IPS-18c (cell line): Measurements from ENCODE around the gene DNAJC5.
"Not testable (repeated sequence)": the region's sequence is repeated elsewhere in the genome, so short reads cannot be mapped to it uniquely, and the experiment has no call there.

Source experiments
- H3K4me3 ChIP-seq: 2 replicates; pipeline ENCODE4 v1.7.0; 2013; ENCODE audit warnings: low read depth, mild to moderate bottlenecking, low read length, moderate library complexity; ENCODE audit not compliant: insufficient read depth
- H3K9me3 ChIP-seq: one replicate; pipeline ENCODE4 v1.6.1; 2013; ENCODE audit warnings: mild to moderate bottlenecking, low read length, moderate library complexity; ENCODE audit not compliant: control insufficient read depth, insufficient read depth

The DNAJC5 gene

DNA sequence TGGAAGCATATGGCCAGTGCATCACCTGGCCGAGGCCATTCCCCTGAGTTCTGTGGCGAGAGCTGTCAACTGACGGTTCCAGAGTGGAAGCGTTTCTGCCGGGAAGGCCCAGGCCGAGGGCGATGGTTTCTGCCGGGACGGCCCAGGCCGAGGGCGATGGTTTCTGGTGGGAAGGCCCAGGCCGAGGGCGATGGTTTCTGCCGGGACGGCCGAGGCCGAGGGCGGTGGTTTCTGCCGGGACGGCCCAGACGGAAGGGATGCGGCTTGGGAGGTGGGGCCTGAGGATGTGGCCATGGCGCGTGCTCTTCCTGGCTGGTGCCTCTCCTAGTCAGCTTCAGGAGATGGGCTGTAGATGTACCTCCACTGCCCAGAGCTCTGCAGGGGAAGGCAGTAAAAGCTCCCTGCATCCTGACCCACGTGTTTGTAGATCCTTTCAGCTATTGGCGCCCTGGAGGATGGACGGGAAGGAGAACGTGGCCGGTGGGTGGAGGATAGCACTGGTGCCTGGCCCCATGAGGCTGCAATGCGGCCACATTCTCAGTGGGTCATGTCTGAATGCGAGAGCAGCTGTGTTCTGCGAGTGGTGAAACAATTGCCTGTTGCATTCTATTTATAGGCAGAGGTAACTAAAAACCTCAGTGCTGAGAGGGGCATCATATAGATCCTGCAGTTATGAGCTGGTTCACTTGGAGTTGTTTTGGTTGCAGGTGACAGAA lies 17.0 kb upstream of the DNAJC5 start:
- no peak overlapping the region for H3K4me3 ChIP-seq
- H3K9me3 ChIP-seq: no peaks in the 10 kb centered on the region

- no peak overlapping the region for H3K4me3 ChIP-seq
- no peaks in the 10 kb centered on the region for H3K9me3 ChIP-seq
Measured at GRCh38 chr20:63878899-63879663, 15.8 kb upstream of the DNAJC5 start.

DNA sequence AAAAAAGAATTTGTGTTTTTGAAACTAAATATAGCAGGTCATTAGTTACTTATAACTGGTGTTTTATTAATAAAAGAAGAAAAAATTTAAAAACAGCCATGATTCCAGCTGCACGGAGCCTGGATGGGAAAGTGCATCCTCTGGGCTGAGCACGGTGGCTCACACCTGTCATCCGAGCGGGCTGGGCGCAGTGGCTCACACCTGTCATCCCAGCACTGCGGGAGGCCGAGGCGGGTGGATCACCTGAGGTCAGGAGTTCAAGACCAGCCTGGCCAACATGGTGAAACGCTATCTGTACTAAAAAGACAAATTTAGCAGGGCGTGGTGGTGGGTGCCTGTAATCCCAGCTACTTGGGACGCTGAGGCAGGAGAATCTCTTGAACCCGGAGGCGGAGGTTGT lies 14.0 kb upstream of the DNAJC5 start:
- not testable (repeated sequence) for H3K9me3 ChIP-seq, H3K4me3 ChIP-seq

- H3K4me3 ChIP-seq: no peak overlapping the region
- no peaks in the 10 kb centered on the region for H3K9me3 ChIP-seq
Measured at GRCh38 chr20:63881451-63882226, 13.3 kb upstream of the DNAJC5 start.

DNA sequence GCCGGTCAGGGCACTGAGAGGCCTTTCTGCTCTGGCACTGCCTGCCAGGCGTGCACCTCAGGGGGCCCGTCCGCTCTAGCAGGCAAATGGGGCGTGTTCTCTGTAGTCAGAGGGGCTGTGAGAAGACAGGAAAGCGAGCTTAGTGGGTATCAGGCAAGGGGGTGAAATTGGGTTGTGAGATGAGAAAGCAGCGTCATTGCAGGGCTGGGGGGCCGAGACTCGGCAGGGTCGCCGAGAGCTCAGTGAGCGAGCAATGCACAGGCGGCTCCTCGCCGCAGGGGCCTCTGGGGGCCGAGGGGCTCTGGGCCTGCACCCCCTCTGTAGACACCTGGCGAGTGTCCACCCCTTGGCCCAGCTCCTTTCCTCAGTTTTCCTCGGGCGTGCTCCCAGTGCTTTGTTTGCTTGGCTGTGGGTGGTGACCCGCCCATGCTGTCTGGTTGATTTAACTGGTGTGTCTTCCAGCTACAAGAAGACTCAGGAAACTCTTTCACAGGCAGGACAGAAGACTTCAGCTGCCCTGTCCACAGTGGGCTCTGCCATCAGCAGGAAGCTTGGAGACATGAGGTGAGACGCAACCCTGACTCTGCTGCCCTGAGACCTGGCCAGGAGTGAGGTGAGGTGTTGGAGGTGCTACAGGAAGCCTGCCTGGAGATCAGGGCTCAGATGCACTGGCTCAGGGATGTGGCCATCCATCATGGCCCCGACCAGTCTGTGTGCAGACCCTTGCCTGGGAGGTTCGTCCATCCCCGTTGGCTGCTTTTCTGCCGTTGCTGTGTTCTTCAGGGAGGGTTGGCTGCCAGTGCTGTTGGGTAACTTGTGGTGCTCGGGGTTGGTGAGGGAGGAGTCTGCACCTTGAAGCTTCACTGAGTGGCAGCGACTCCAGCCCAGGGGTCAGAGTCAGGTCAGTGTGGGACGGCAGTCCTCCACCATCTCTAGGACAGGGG lies 12.4 kb upstream of the DNAJC5 start:
- H3K9me3 ChIP-seq: no peaks in the 10 kb centered on the region
- H3K4me3 ChIP-seq: no peak overlapping the region

GRCh38 chr20:63883201-63883593 lies 11.7 kb upstream of the DNAJC5 start:
- H3K9me3 ChIP-seq: no peaks in the 10 kb centered on the region
- no peak overlapping the region for H3K4me3 ChIP-seq

- Histone ChIP-seq H3K9me3 (no peaks in the 10 kb centered on the region), H3K4me3 (no peak overlapping the region)
Measured at GRCh38 chr20:63884506-63885263, 10.2 kb upstream of the DNAJC5 start.

DNA sequence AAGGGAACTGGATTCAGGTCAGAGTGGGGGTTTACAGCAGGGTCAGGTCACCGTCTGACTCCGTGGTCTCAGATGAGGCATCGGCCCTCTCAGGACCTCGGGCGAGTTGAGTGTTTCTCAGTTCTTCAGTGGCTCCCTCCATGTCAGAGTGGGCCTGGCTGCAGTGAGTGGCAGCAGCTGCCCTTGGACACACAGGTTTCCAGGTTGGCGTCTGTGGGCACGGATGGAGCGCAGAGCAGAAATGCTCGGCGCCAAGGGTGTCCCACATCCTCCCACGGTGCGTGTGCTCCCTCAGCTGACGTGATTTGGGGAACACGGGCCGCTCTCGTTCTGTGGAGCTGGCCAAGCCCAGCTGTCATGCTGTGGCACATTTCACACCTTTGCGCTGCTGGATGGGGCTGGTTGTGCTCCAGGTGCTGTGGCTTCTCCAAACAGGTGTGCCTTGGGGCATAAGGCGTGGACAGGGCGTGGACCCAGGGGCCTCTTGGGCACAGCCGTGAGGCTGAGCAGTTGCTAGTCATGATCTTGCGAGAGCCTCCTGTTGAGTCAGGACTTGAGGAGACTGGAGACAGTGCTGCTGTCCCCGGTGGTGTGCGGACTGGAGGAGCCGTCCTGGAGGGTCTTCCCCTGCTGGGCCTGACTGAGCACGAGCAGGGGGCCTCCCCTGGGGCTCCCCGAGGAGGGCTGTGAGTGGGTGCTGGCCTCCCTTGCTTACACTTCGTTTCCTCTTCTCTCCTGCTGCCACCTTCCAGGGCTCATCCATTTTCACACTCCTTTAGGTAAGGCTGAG lies 9.5 kb upstream of the DNAJC5 start:
- Histone ChIP-seq H3K9me3 (no peaks in the 10 kb centered on the region), H3K4me3 (no peak overlapping the region)

GRCh38 chr20:63886054-63886419 lies 8.9 kb upstream of the DNAJC5 start:
- Histone ChIP-seq H3K4me3 (no peak overlapping the region), H3K9me3 (no peaks in the 10 kb centered on the region)

DNA sequence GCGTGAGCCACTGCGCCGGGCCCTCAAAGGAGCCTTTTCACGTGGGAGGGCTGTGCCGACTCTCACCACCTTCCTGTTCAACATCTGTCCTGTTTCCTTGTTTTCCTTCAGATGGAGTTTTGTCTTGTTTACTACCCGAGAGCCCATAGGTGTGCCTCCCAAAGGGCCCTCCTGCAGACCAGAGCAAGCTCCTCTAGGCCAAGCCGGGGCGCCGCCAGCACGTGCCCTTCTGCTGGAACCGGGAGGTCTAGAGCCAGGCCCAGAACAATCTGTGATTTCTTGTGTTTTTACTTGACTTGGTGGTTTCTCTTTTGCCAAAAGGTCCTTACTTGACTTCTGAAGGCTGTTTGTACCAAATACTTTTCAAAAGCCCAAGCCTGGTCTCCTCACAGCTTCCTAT lies 8.0 kb upstream of the DNAJC5 start:
- no peak overlapping the region for H3K4me3 ChIP-seq
- H3K9me3 ChIP-seq: no peaks in the 10 kb centered on the region

DNA sequence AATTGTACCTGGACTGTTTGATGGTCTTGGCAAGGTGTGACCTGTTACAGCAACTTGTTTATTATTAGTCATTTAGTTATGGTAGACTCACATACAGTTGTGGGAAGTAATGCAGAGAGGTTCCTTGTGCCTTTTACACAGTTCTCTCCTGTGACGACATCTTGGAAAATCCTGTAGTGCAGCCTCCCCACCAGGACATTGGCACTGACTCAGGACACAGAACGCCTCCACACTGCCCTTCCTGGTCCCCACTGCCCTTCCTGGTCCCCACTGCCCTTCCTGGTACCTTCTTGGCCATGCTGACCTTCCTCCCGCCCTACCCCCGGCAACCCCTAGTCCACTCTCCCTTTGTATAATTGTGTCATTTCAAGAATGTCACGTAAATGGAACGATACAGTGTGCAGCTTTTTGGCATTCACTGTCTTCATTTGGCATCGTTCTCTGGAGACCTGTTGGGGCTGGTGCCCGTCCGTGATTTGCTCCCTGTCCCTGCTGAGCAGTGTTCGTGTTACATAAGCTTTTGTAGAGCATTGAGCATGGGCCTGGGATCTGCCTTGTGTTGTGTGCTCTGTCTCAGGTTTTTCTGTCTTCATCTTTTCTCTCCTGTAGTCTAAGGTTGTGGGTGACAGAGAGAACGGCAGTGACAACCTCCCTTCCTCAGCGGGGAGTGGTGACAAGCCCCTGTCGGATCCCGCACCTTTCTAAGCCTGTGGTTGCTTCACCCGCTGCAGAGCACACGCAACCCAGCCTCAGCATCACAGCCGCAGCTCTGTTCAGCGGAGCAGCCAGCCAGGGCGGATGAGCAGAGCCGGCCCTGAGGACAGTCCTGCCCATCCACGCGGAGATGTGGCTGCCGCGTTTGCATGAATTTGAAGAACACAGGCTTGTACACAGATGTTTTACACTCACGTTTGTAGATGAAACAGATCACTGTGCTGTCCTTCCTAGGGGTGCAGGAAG lies 5.4 kb upstream of the DNAJC5 start:
- Histone ChIP-seq H3K4me3 (no peak overlapping the region), H3K9me3 (no peaks in the 10 kb centered on the region)

DNA sequence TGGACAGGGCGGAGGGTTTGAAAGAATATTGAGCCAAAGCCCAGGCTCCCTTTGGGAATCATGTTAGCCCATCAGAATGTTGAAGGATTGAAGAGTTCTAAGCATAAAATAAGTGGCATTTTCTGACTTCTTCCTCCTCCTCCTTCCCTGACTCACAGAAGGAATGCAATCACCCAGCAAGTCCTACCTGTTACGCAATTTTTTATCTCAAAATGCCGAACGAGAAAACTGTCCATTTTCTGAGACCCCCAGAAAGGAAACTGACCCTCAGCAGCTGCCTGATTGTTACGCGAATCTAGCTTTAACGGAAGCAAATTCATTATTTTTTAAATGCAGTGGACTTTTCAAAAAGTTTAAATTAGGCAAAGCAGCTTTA lies 4.7 kb upstream of the DNAJC5 start:
- H3K9me3 ChIP-seq: no peaks in the 10 kb centered on the region
- H3K4me3 ChIP-seq: no peak overlapping the region

DNA sequence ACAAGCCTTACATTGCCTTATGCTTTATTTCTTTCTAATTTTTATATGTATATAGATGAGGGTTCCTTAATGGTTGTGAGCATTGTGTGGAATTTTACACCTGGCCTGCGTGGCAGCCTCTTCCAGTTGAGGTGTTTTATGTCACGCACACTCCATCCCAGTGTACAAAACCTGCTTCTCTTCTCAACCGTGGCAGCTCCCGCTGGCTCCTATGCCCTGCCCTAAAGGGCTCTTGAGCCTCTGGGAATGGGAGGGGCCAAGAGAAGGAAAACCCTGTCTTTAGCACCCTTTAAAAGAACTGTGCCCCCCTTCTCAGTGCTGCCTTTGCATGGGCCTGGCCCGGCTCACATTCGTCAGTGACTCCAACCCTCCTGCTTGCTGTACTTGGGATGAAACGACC lies 4.3 kb upstream of the DNAJC5 start:
- no peaks in the 10 kb centered on the region for H3K9me3 ChIP-seq
- H3K4me3 ChIP-seq: no peak overlapping the region

- H3K4me3 ChIP-seq: no peak overlapping the region
- H3K9me3 ChIP-seq: no peaks in the 10 kb centered on the region
Measured at GRCh38 chr20:63891061-63892002, 3.6 kb upstream of the DNAJC5 start.
